Neural progenitor cell (in vitro differentiated cells): ENCODE results near the gene KIAA1217. TPM values are rescaled to one million over a fixed set of nuclear protein-coding genes. Genes with fewer than 3 reads are reported as not detected.
"Not testable (repeated sequence)": the region's sequence is repeated elsewhere in the genome, so short reads cannot be mapped to it uniquely, and the experiment has no call there.

Source experiments
- DNase-seq: peaks from one replicate; pipeline ENCODE4 v3.0.0-alpha.2; 2016; ENCODE audit warnings: low spot score
- H2AFZ ChIP-seq: fragments of 200-600 bp; sonication (generic); replicated peaks from 2 replicates; pipeline ENCODE4 v1.6.1; 2016; ENCODE audit warnings: antibody characterized with exemption
- H3F3A ChIP-seq: fragments of 200-600 bp; sonication (generic); 2 replicates; pipeline ENCODE4 v1.6.1; 2016; ENCODE audit warnings: antibody characterized with exemption, low read depth
- H3K27ac ChIP-seq: fragments of 200-600 bp; sonication (generic); 2 replicates; pipeline ENCODE4 v1.5.1; 2016; ENCODE audit warnings: mild to moderate bottlenecking
- H3K27me3 ChIP-seq: fragments of 200-600 bp; sonication (generic); 2 replicates; pipeline ENCODE4 v1.6.1; 2016; ENCODE audit warnings: mild to moderate bottlenecking, moderate library complexity
- H3K36me3 ChIP-seq: fragments of 200-600 bp; sonication (generic); 2 replicates; pipeline ENCODE4 v1.5.1; 2016
- H3K4me1 ChIP-seq: fragments of 200-600 bp; sonication (generic); 2 replicates; pipeline ENCODE4 v1.6.1; 2016; ENCODE audit warnings: mixed run types
- H3K4me2 ChIP-seq: fragments of 200-600 bp; sonication (generic); 2 replicates; pipeline ENCODE4 v1.6.1; 2016
- H3K4me3 ChIP-seq: fragments of 200-600 bp; sonication (generic); 2 replicates; pipeline ENCODE4 v1.5.1; 2016
- H3K79me2 ChIP-seq: fragments of 200-600 bp; sonication (generic); 2 replicates; pipeline ENCODE4 v1.6.1; 2016; ENCODE audit warnings: low read depth
- H3K9ac ChIP-seq: fragments of 200-600 bp; sonication (generic); 2 replicates; pipeline ENCODE4 v1.6.1; 2016
- H3K9me3 ChIP-seq: fragments of 200-600 bp; sonication (generic); 2 replicates; pipeline ENCODE4 v1.5.1; 2016; ENCODE audit warnings: low read depth
- H4K20me1 ChIP-seq: fragments of 200-600 bp; sonication (generic); 2 replicates; pipeline ENCODE4 v1.6.1; 2016; ENCODE audit warnings: low read depth
- H3K27ac Mint-ChIP-seq: 3 replicates; pipeline ENCODE4 v1.8.0; 2021; ENCODE audit warnings: mixed read lengths
- H3K27me3 Mint-ChIP-seq: 2 replicates; pipeline ENCODE4 v1.8.0; 2022; ENCODE audit warnings: low read depth, mild to moderate bottlenecking, inconsistent platforms, moderate library complexity, mixed read lengths; ENCODE audit not compliant: insufficient read depth
- H3K36me3 Mint-ChIP-seq: 3 replicates; pipeline ENCODE4 v1.8.0; 2021; ENCODE audit warnings: mixed read lengths
- H3K4me1 Mint-ChIP-seq: 3 replicates; pipeline ENCODE4 v1.8.0; 2021; ENCODE audit warnings: mixed read lengths
- H3K4me3 Mint-ChIP-seq: 3 replicates; pipeline ENCODE4 v1.8.0; 2021; ENCODE audit warnings: mild to moderate bottlenecking, moderate library complexity, mixed read lengths
- H3K9me3 Mint-ChIP-seq: 3 replicates; pipeline ENCODE4 v1.8.0; 2020; ENCODE audit warnings: mixed read lengths
- CTCF ChIP-seq: fragments of 200-600 bp; sonication (generic); IDR thresholded peaks from 2 replicates; pipeline ENCODE4 v1.5.1; 2017; ENCODE audit warnings: antibody characterized with exemption, mild to moderate bottlenecking
- EZH2 ChIP-seq: fragments of 200-600 bp; sonication (generic); IDR thresholded peaks from 2 replicates; pipeline ENCODE4 v1.6.1; 2017; ENCODE audit warnings: antibody characterized with exemption, mild to moderate bottlenecking, moderate library complexity
- EZH2phosphoT487 ChIP-seq: fragments of 200-600 bp; sonication (generic); IDR thresholded peaks from 2 replicates; pipeline ENCODE4 v1.6.1; 2017; ENCODE audit warnings: antibody characterized with exemption
- total RNA-seq: library from RNA; depleted of rRNA; stranded (reverse); fragments of >200 nt; gene quantifications from 2 replicates; pipeline ENCODE4 v1.2.3, GENCODE V29; 2015; ENCODE audit warnings: low replicate concordance

The KIAA1217 gene
- total RNA-seq, 1 donor from 2014 or later: 13.1 TPM

GRCh38 chr10:24439935-24440334, 231.0 kb downstream of the KIAA1217 start:
- no peak for DNase-seq
- TF ChIP-seq EZH2: no peak
- TF ChIP-seq EZH2phosphoT487: no peak
- TF ChIP-seq CTCF: no peak
- no peaks in the 10 kb centered on the region for H3K9me3 ChIP-seq
- no peak overlapping the region for H3K27ac ChIP-seq
- H3K36me3 ChIP-seq: no peaks in the 10 kb centered on the region
- H3K36me3 Mint-ChIP-seq: peaks cover 14% of the 10 kb centered on the region
- peaks cover 14% of the 10 kb centered on the region for H3K4me1 ChIP-seq
- peaks cover 2% of the 10 kb centered on the region for H3K27me3 Mint-ChIP-seq
- H3F3A ChIP-seq: no peaks in the 10 kb centered on the region
- no peak overlapping the region for H2AFZ ChIP-seq
- H4K20me1 ChIP-seq: no peaks in the 10 kb centered on the region
- no peak overlapping the region for H3K9ac ChIP-seq
- no peak overlapping the region for H3K4me3 Mint-ChIP-seq
- no peak overlapping the region for H3K4me2 ChIP-seq
- peaks cover 12% of the 10 kb centered on the region for H3K4me1 Mint-ChIP-seq
- no peaks in the 10 kb centered on the region for H3K79me2 ChIP-seq
- H3K27me3 ChIP-seq: no peaks in the 10 kb centered on the region
- no peak overlapping the region for H3K4me3 ChIP-seq
- H3K9me3 Mint-ChIP-seq: no peaks in the 10 kb centered on the region
- no peak overlapping the region for H3K27ac Mint-ChIP-seq

GRCh38 chr10:24440817-24441797, 232.2 kb downstream of the KIAA1217 start:
- H2AFZ ChIP-seq: no peak overlapping the region
- DNase-seq: no peak

DNA sequence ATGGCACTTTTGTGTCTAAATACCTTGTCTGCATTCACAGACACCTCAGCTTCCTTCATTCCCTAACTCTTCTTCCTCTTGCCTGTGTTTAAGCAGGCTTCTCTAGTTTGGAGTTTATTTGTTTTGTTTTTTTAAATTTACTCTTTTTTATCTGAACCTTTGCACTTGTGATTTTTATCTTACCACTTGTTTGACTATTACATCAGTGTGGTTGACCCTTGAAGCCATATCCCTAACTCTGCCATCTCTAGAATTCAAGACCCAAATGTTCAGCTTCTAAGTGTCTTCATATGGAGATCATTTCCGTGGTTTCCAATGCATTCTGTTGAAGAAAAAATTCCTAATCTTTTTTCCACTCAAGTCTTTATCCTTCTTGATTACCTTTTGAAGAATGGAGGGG, 233.3 kb downstream of the KIAA1217 start:
- no peak overlapping the region for H3K9ac ChIP-seq
- TF ChIP-seq EZH2phosphoT487 (no peak), CTCF (no peak), EZH2 (no peak)
- H4K20me1 ChIP-seq: no peaks in the 10 kb centered on the region
- no peaks in the 10 kb centered on the region for H3F3A ChIP-seq
- no peak overlapping the region for H3K4me2 ChIP-seq
- H3K4me3 ChIP-seq: no peak overlapping the region
- no peaks in the 10 kb centered on the region for H3K9me3 Mint-ChIP-seq
- H3K4me3 Mint-ChIP-seq: no peak overlapping the region
- peaks cover 12% of the 10 kb centered on the region for H3K4me1 Mint-ChIP-seq
- no peak for DNase-seq
- peaks cover 9% of the 10 kb centered on the region for H3K4me1 ChIP-seq
- no peak overlapping the region for H3K27ac Mint-ChIP-seq
- H3K27me3 Mint-ChIP-seq: peaks cover 2% of the 10 kb centered on the region
- no peaks in the 10 kb centered on the region for H3K36me3 ChIP-seq
- no peaks in the 10 kb centered on the region for H3K9me3 ChIP-seq
- no peaks in the 10 kb centered on the region for H3K79me2 ChIP-seq
- no peak overlapping the region for H2AFZ ChIP-seq
- no peak overlapping the region for H3K27ac ChIP-seq
- no peaks in the 10 kb centered on the region for H3K27me3 ChIP-seq
- H3K36me3 Mint-ChIP-seq: peaks cover 7% of the 10 kb centered on the region

More at GRCh38 chr10:24440817-24441797, 232.2 kb downstream of the KIAA1217 start:
- Mint-ChIP-seq H3K4me1 (peaks cover 12% of the 10 kb centered on the region), H3K27ac (no peak overlapping the region), H3K9me3 (no peaks in the 10 kb centered on the region), H3K36me3 (peaks cover 9% of the 10 kb centered on the region), H3K4me3 (no peak overlapping the region), H3K27me3 (peaks cover 2% of the 10 kb centered on the region)
- Histone ChIP-seq H3K4me2 (no peak overlapping the region), H3K27me3 (no peaks in the 10 kb centered on the region), H3K79me2 (no peaks in the 10 kb centered on the region), H3K9ac (no peak overlapping the region), H3K4me1 (peaks cover 14% of the 10 kb centered on the region), H3K36me3 (no peaks in the 10 kb centered on the region), H3K4me3 (no peak overlapping the region), H3F3A (no peaks in the 10 kb centered on the region), H4K20me1 (no peaks in the 10 kb centered on the region), H3K9me3 (no peaks in the 10 kb centered on the region), H3K27ac (no peak overlapping the region)
- no peak for TF ChIP-seq EZH2phosphoT487
- no peak for TF ChIP-seq EZH2
- TF ChIP-seq CTCF: no peak

- H3K4me1 Mint-ChIP-seq: peaks cover 12% of the 10 kb centered on the region
- DNase-seq, H3K27me3 Mint-ChIP-seq, H3K4me1 ChIP-seq, H3K79me2 ChIP-seq, H3K9ac ChIP-seq, H3K36me3 Mint-ChIP-seq, H3F3A ChIP-seq, H3K9me3 Mint-ChIP-seq, H3K36me3 ChIP-seq, H3K4me2 ChIP-seq, H3K27ac Mint-ChIP-seq, H3K4me3 Mint-ChIP-seq, H2AFZ ChIP-seq, H3K4me3 ChIP-seq, H3K9me3 ChIP-seq, H3K27ac ChIP-seq, H3K27me3 ChIP-seq, H4K20me1 ChIP-seq: not testable (repeated sequence)
These were observed 233.8 kb downstream of the KIAA1217 start for GRCh38 chr10:24442641-24443174.
